Measurements from ENCODE around the gene NKG7.
"Not testable (repeated sequence)": the region's sequence is repeated elsewhere in the genome, so short reads cannot be mapped to it uniquely, and the experiment has no call there.

GRCh38 chr19:51399936-51400335, 27.5 kb upstream of the NKG7 start:
- TF ChIP-seq, protein P1, sequence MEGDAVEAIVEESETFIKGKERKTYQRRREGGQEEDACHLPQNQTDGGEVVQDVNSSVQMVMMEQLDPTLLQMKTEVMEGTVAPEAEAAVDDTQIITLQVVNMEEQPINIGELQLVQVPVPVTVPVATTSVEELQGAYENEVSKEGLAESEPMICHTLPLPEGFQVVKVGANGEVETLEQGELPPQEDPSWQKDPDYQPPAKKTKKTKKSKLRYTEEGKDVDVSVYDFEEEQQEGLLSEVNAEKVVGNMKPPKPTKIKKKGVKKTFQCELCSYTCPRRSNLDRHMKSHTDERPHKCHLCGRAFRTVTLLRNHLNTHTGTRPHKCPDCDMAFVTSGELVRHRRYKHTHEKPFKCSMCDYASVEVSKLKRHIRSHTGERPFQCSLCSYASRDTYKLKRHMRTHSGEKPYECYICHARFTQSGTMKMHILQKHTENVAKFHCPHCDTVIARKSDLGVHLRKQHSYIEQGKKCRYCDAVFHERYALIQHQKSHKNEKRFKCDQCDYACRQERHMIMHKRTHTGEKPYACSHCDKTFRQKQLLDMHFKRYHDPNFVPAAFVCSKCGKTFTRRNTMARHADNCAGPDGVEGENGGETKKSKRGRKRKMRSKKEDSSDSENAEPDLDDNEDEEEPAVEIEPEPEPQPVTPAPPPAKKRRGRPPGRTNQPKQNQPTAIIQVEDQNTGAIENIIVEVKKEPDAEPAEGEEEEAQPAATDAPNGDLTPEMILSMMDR (IDR thresholded peaks at IDR 0.05) = not testable (repeated sequence)
- TF ChIP-seq POLR2AphosphoS5, POLR2A (IDR thresholded peaks at IDR 0.05): not testable (repeated sequence)

Measured in gastroesophageal sphincter (tissue), 3 donors.